GM19239 (cell line): ENCODE measurements around the gene OTOL1.
"Not testable (repeated sequence)": the region's sequence is repeated elsewhere in the genome, so short reads cannot be mapped to it uniquely, and the experiment has no call there.

Experiments used
- DNase-seq: peaks from one replicate; pipeline ENCODE4 v3.0.0; 2011; ENCODE audit warnings: low spot score; ENCODE audit not compliant: insufficient read length
- FAIRE-seq: peaks from 2 replicates; lab custom pipeline; 2011; peaks lifted over from hg19 to GRCh38; lab: Jason Lieb, UNC

OTOL1 gene

GRCh38 chr3:161496508-161496907 is at the start of gene OTOL1:
OTOL1 (plus strand) TSS chr3:161496808; CDS start chr3:161496808, 0 bp downstream.
- no peak for DNase-seq
- no peak for FAIRE-seq

GRCh38 chr3:161449785-161450184 is 46.8 kb upstream of the OTOL1 start:
- DNase-seq, result no peak

GRCh38 chr3:161452179-161452578 is 44.4 kb upstream of the OTOL1 start:
- no peak for FAIRE-seq
- DNase-seq, result no peak

More at GRCh38 chr3:161449785-161450184, 46.8 kb upstream of the OTOL1 start:
- no peak for FAIRE-seq

- FAIRE-seq (no peak), DNase-seq (no peak)
Observed at GRCh38 chr3:161454615-161455014, 42.0 kb upstream of the OTOL1 start.

- no peak for DNase-seq
- FAIRE-seq, result no peak
Observed at GRCh38 chr3:161455962-161456361, 40.6 kb upstream of the OTOL1 start.

- DNase-seq, result no peak
- no peak for FAIRE-seq
Observed at GRCh38 chr3:161462138-161462537, 34.5 kb upstream of the OTOL1 start.

- FAIRE-seq (no peak), DNase-seq (no peak)
Observed at GRCh38 chr3:161471211-161471610, 25.4 kb upstream of the OTOL1 start.

GRCh38 chr3:161474139-161474538 is 22.5 kb upstream of the OTOL1 start:
- DNase-seq, result no peak
- FAIRE-seq, result no peak

- DNase-seq (no peak), FAIRE-seq (no peak)
Observed at GRCh38 chr3:161474741-161475140, 21.9 kb upstream of the OTOL1 start.

- DNase-seq (no peak), FAIRE-seq (no peak)
Observed at GRCh38 chr3:161475206-161475605, 21.4 kb upstream of the OTOL1 start.

- no peak for FAIRE-seq
- no peak for DNase-seq
Observed at GRCh38 chr3:161475905-161476304, 20.7 kb upstream of the OTOL1 start.

- no peak for FAIRE-seq
- DNase-seq, result no peak
Observed at GRCh38 chr3:161484226-161484625, 12.4 kb upstream of the OTOL1 start.

- DNase-seq, result not testable (repeated sequence)
- FAIRE-seq, result peak; percentile 82
Observed at GRCh38 chr3:161488284-161488683, 8.3 kb upstream of the OTOL1 start.

- FAIRE-seq (no peak), DNase-seq (no peak)
Observed at GRCh38 chr3:161489395-161489794, 7.2 kb upstream of the OTOL1 start.

- not testable (repeated sequence) for DNase-seq
- peak; percentile 80 for FAIRE-seq
Observed at GRCh38 chr3:161490845-161491244, 5.8 kb upstream of the OTOL1 start.

GRCh38 chr3:161498259-161498921 is 1.8 kb downstream of the OTOL1 start:
- FAIRE-seq (no peak), DNase-seq (no peak)

- no peak for FAIRE-seq
Observed at GRCh38 chr3:161500068-161500796, 3.6 kb downstream of the OTOL1 start.

GRCh38 chr3:161503271-161503670 is 6.7 kb downstream of the OTOL1 start:
- FAIRE-seq, result no peak

More at GRCh38 chr3:161500068-161500796, 3.6 kb downstream of the OTOL1 start:
- DNase-seq, result no peak

GRCh38 chr3:161508852-161509477 is 12.4 kb downstream of the OTOL1 start:
- FAIRE-seq (peak; percentile 35), DNase-seq (no peak)

More at GRCh38 chr3:161503271-161503670, 6.7 kb downstream of the OTOL1 start:
- no peak for DNase-seq

- no peak for FAIRE-seq
- no peak for DNase-seq
Observed at GRCh38 chr3:161510510-161511260, 14.1 kb downstream of the OTOL1 start.
